ENCODE results near the gene CAMK4. TPM values are rescaled to one million over a fixed set of nuclear protein-coding genes. Genes with fewer than 3 reads are reported as not detected.

Gene CAMK4
- total RNA-seq, 4 donors from 2014 or later = 0.66 to 5.5 (median 2.8) TPM

DNA sequence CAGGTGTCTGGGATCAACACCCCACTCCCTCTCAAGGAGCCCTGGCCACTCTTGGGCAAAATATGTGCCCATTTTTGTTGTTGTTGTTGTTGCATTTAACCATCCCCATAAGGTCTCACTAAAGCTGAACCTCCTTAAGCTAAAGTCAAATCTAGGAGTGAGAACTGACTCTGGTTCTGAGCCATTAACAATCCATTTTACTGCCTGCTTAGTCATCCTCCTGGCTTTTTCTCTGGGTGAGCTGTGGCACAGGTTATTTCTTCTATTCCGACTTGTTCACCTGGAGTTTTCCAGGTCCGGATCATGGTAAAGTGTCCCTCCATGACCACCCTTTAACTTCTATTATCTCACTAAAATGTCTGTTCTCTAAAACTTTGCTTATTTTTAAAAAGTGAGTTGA, 85.2 kb downstream of the CAMK4 start:
- Histone ChIP-seq H3K27ac (no peak overlapping the region), H3K36me3 (no peaks in the 10 kb centered on the region), H3K9me3 (no peaks in the 10 kb centered on the region), H3K4me3 (no peak overlapping the region), H3K27me3 (no peaks in the 10 kb centered on the region), H3K4me1 (no peaks in the 10 kb centered on the region)
- 94% methylated on average over 2 of the region's 2 CpGs for WGBS, 2 donors
- DNase-seq (ENCODE audit: low spot score in 2 of 2) = no peak
- TF ChIP-seq POLR2A (IDR thresholded peaks at IDR 0.05) (no peak), EP300 (IDR thresholded peaks at IDR 0.05) (no peak), CTCF (IDR thresholded peaks at IDR 0.05) (no peak)

- no peaks in the 10 kb centered on the region for H3K27me3 ChIP-seq
- no peaks in the 10 kb centered on the region for H3K9me3 ChIP-seq
- DNase-seq (ENCODE audit: low spot score in 2 of 2) = no peak
- no peaks in the 10 kb centered on the region for H3K36me3 ChIP-seq
- TF ChIP-seq POLR2A (IDR thresholded peaks at IDR 0.05) = no peak
- TF ChIP-seq CTCF (IDR thresholded peaks at IDR 0.05) = no peak
- no peak for TF ChIP-seq EP300 (IDR thresholded peaks at IDR 0.05)
- 71 to 76% methylated on average over 6 of the region's 6 CpGs for WGBS, 2 donors
- H3K4me1 ChIP-seq = no peaks in the 10 kb centered on the region
- H3K27ac ChIP-seq = no peak overlapping the region
- no peak overlapping the region for H3K4me3 ChIP-seq
These were observed 86.8 kb downstream of the CAMK4 start for GRCh38 chr5:111310711-111311620.

DNA sequence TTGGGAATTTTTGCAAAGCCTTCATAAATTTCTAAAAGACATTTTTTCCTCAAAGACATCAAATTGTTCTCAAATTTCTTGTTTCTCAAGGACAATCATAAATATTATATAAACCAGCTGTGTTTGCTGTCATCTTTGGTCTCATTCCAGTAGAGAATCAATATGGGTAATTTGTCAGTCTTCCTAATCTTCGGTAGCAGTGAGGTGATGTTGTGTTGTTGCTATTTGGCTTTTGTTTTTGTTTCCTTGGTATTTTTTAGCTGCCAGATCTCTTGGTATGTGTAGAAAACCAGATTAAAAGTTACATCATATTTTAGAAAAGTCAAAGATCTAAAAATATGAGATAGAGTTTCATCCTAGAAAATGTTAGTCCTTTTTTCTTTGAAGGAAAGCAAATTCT, 87.5 kb downstream of the CAMK4 start:
- Histone ChIP-seq H3K36me3 (no peaks in the 10 kb centered on the region), H3K9me3 (no peaks in the 10 kb centered on the region), H3K4me1 (no peaks in the 10 kb centered on the region), H3K27me3 (no peaks in the 10 kb centered on the region), H3K27ac (no peak overlapping the region), H3K4me3 (no peak overlapping the region)
- TF ChIP-seq POLR2A (IDR thresholded peaks at IDR 0.05) (no peak), EP300 (IDR thresholded peaks at IDR 0.05) (no peak), CTCF (IDR thresholded peaks at IDR 0.05) (no peak)
- no peak for DNase-seq (ENCODE audit: low spot score in 2 of 2)
- WGBS, 2 donors = 34 to 39% methylated on average over 1 of the region's 1 CpG

DNA sequence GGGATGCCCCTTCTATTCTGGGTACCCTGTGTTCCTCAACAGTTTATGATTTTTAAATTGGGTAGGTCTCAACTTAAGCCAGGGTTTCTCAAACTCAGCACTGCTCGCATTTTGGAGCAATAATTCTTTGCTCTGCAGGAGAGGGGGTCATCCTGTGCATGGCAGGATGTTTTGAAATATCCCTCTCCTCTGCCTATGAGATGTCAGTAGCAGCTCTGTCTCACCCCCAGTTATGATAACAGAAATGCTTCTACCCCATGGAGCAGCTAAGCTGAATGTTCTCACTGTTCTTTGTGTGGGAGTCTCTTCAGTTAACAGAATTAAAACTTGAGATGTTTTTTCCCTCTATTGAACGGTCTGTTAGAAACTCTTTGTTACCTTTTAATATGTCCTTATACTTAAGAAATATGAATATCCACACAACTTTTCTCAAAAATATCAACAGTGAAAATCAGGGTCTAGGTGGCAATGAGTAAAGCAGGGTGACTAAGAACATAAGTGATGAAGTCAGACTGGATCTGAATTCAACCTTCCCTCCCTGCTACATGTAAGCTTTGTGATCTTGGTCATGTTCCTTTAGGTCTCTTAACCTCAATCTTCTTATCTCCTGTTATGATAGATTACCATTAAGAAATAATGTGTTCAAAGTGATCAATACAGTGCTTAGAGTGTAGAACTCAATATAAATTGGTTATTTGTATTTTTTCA, 89.0 kb downstream of the CAMK4 start:
- H3K4me3 ChIP-seq = no peak overlapping the region
- no peak for DNase-seq (ENCODE audit: low spot score in 2 of 2)
- 37 to 40% methylated on average over 2 of the region's 2 CpGs for WGBS, 2 donors
- no peaks in the 10 kb centered on the region for H3K36me3 ChIP-seq
- TF ChIP-seq POLR2A (IDR thresholded peaks at IDR 0.05) (no peak), CTCF (IDR thresholded peaks at IDR 0.05) (no peak), EP300 (IDR thresholded peaks at IDR 0.05) (no peak)
- no peak overlapping the region for H3K27ac ChIP-seq
- H3K27me3 ChIP-seq = no peaks in the 10 kb centered on the region
- H3K9me3 ChIP-seq = no peaks in the 10 kb centered on the region
- H3K4me1 ChIP-seq = no peaks in the 10 kb centered on the region

GRCh38 chr5:111320953-111321352, 96.8 kb downstream of the CAMK4 start:
- Histone ChIP-seq H3K4me3 (no peak overlapping the region), H3K27ac (no peak overlapping the region)
- 29 to 34% methylated on average over 1 of the region's 1 CpG for WGBS, 2 donors

More at GRCh38 chr5:111320953-111321352, 96.8 kb downstream of the CAMK4 start:
- no peaks in the 10 kb centered on the region for H3K27me3 ChIP-seq
- TF ChIP-seq EP300 (IDR thresholded peaks at IDR 0.05) (no peak), CTCF (IDR thresholded peaks at IDR 0.05) (no peak), POLR2A (IDR thresholded peaks at IDR 0.05) (no peak)
- H3K36me3 ChIP-seq = no peaks in the 10 kb centered on the region
- peaks cover 0 to 3% (median 0%) of the 10 kb centered on the region in 4 donors for H3K9me3 ChIP-seq
- DNase-seq (ENCODE audit: low spot score in 2 of 2) = no peak
- no peaks in the 10 kb centered on the region for H3K4me1 ChIP-seq

Data from tibial nerve (tissue), 4 donors.